HG03108 (cell line): ENCODE results near the gene RIT2.

Source experiments
- ATAC-seq: cut with Tn5 transposase; IDR thresholded peaks from one replicate; pipeline ENCODE4 v1.9.1; 2021; ENCODE audit warnings: moderate library complexity; ENCODE audit not compliant: unreplicated experiment

The RIT2 gene

DNA sequence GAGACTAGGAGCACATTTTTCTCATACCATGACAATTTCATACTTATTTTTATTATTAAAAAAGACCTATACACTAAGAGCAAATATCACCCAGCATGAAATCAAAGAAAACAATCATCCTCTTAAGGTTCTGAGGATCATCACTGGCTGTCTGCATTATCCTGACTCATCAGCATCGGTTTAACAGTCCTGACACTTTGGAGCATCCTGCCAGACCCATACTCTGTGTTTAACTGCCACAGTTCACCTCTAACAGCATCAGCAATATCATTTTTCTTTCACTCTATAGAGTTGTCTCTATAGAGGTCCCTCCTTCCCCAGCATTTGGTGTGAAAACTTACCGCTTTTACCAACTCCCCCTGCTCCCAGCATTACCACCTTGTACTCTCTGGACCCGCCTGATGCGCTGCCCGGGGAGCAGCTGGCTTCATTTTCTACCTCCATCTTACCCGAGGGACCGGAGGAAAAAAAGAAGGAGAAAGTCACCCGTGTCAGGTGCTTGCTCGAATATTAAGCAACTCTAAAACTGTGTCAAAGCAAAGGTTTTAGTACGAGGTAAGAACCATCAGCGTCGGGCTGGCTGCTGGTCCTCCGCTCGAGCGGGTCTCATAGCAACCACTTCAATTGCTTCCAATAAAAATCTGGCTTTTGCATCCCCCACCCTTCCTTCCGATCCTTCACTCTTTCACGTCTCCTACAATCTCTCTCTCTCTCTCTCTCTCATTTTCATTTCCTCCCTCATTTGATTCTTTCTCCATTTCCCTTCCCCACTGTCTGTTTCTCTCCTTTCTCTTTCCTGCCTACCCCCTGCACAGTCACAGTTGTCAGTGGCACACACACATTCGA lies at the start of gene RIT2:
TSS of gene RIT2 (minus strand) at position 610 of the 846 bp plus-strand sequence.
- ATAC-seq: no peak

GRCh38 chr18:43161528-43161927 lies 46.0 kb upstream of the RIT2 start:
- ATAC-seq: no peak

DNA sequence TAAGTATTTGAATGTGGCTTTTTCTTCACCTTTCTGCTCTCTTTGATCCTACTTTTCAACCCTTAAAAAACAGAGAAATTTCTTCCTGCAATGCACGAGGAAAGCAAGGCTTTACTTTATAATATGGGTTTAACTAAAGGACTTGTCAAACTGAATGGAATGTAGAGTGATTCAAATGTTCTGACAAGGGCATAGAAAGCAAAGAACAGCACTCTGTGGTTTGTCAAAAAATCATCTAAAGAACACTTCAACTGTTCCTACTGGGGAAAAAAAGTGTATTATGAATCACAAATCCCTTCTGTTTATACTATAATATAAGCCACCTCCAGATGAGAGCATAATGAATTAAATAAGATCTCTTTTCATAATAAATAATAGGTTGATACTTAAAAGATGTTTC lies 45.0 kb upstream of the RIT2 start:
- no peak for ATAC-seq

DNA sequence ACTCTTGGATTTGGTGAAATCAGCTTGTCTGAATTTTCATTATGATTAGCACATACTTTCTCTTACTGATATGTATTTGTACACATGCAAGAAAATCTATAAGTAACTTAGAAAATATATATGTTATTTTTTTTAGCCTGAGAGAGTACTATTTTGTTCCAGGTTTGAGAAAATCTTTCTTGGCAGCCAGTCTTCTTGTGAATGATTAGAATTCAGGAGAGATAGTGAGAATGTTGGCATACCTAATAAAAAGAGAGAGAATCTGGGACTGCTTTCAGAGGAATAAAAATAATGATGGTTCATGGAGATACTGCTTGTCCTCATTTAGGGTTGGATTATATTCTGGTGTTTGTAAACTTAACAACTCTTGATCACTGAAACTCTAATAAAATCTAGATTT lies 44.4 kb upstream of the RIT2 start:
- ATAC-seq: no peak

DNA sequence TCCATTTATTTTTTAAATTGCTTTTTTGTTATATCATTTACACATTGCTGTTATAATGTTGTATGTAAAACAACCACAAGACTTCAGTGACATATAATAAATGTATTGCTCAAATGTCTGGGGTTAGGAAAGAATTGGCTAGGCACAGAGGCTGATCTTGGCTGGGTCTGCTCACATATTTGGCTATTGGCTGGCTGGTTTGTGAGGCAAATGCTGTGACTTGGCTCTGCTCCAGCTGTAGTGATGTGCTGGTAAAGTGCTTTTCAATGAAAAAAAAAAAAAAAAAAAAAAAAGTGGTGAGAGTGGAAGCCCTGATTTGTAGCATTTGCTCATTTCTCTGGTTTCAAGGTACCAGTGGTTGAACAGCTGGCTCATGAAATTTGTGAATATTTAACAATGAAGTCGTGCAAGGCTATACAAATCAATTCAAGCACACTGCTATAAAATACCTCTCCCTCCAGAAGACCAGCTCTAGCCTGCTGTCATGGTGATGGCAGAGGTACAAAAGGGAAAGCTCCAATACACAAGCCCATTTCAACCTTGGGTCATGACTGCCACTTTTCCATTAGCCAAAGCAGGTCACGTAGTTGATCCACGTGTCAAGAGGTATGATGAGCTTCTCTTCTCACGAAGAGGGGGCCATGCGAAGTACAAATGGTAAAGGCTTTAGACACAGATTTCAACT lies 43.7 kb upstream of the RIT2 start:
- no peak for ATAC-seq

DNA sequence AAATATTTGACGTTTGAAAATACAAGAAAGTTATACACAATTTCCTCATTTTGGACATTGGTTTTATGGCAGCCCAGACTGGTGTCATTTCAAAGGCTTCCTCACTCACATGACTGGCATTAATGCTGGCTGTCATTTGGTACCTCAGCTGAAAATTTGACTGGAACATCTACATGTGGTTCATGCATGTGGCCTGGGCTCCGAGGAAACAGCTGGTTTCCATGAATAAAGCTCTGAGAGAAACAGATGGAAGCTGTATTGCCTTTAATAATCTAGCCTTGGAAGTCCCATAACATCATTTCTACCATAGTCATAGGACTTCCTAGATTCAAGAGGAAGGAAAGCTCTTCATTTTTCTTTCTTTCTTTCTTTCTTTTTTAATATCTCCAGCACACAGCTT lies 42.9 kb upstream of the RIT2 start:
- ATAC-seq: no peak

- no peak for ATAC-seq
Observed at GRCh38 chr18:43155842-43156241, 40.4 kb upstream of the RIT2 start.

GRCh38 chr18:43148231-43148630 lies 32.7 kb upstream of the RIT2 start:
- no peak for ATAC-seq

DNA sequence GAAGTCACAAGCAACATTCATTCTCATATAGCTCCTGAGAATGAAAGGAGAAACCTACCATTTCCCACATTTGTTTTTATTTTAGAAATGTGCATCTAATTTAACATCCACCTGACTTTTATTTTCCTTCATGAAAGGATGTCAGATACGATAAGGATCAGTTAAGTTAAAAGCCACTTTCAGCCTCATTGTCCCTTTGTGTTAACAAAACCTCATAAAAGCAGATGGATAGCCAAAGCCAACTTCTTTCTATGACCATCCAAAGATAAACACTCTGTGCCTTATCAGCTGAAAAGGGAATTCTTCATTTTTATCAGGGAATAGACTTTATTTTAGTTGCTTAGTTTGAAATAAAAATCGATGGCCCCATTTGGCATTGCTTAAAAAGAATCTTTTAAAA lies 25.7 kb upstream of the RIT2 start:
- no peak for ATAC-seq

- no peak for ATAC-seq
Observed at GRCh38 chr18:43139288-43139946, 23.9 kb upstream of the RIT2 start.

- no peak for ATAC-seq
Observed at GRCh38 chr18:43134876-43135275, 19.4 kb upstream of the RIT2 start.

- ATAC-seq: no peak
Observed at GRCh38 chr18:43130716-43131260, 15.3 kb upstream of the RIT2 start.

DNA sequence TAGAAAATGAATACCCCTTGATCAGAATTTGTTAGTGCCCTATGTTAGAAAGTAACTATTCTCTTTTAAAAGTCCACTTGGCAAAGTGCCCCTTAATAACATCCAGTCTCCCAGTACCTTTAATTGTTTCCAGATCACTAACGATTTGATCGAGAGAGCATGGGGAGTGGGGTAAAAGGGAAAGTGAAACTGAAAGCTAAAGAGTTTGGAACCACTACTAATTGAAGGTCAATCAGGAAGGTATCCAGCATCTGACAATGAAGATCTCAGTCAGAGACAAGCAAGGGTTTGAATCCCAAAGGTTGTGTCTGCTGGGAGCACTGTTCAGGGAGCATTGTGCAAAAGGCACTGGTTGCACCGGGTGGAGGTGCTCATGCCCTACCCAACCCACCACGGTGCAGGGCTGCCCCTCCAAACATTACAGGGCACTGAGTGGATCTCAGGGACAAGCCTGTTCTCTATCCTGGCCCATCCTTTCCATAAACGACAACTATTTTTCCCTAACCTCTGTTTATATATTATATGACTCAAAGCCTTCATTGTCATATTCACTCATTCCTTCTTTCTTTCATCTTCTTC lies 14.6 kb upstream of the RIT2 start:
- no peak for ATAC-seq

DNA sequence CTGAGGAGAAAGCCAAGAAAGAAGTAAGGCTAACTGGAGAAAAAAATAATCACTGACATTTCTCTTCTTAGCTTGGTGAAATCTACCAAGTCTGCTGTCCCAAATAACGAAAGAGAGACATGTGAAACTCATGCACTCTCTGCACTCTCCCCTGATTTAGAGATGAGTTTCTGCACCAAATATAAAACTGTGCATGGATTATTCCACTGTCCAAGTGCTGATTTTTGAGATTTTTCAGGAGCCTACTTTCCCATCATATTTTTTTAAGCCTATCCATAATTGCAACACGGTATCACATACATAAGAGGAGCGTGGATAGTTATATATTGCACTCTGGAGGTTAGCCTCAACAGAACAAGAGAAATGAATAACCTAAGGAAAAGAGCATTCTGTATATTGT lies 10.0 kb upstream of the RIT2 start:
- no peak for ATAC-seq

GRCh38 chr18:43122955-43123354 lies 7.5 kb upstream of the RIT2 start:
- ATAC-seq: no peak

- ATAC-seq: no peak
Observed at GRCh38 chr18:43116699-43117294, 1.3 kb upstream of the RIT2 start.

GRCh38 chr18:43113220-43113895 lies 2.1 kb downstream of the RIT2 start:
- no peak for ATAC-seq

- no peak for ATAC-seq
Observed at GRCh38 chr18:43108882-43109281, 6.6 kb downstream of the RIT2 start.

DNA sequence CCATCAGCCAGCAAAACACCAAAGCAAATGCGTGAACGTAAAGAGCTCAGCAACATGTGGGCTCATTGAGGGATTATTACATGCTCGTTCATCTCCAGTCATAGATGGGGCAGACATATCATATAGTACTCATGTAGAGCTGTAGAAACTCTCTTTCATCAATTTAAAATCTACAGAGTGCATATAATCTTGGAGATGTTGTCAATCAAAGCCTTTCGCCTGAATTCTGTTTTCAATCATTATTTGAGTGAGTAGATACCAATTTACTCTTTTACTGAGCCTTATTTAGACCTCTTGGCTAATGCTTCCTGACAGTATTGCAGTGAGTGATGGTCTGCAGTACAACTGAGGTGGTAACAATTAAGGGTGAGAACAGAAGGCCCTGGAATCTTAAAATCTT lies 7.0 kb downstream of the RIT2 start:
- ATAC-seq: no peak

DNA sequence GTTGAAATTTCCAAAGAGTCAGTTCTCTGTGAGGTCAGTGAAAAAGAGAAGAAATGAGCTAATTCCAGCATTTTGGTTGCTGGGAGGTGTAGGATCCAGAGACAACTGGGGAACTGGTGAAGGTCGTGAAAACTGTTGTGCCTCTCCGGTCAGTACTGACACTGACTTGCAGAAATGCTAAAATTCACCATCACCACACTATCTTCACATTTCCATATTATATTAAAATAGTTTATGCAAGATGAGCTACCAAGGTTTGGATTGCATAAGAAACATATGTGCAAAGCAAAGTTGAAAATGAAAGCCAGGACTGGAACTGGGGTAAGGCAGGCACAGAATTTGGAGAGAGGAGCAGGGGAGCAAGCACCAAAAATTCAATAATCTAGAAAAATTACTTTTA lies 21.8 kb downstream of the RIT2 start:
- ATAC-seq: no peak
